HG02623 (cell line): ENCODE data around the gene DNAJC1.

ENCODE experiments used
- ATAC-seq: cut with Tn5 transposase; IDR thresholded peaks from one replicate; pipeline ENCODE4 v1.9.1; 2021; ENCODE audit warnings: moderate library complexity; ENCODE audit not compliant: unreplicated experiment

DNAJC1 gene

DNA sequence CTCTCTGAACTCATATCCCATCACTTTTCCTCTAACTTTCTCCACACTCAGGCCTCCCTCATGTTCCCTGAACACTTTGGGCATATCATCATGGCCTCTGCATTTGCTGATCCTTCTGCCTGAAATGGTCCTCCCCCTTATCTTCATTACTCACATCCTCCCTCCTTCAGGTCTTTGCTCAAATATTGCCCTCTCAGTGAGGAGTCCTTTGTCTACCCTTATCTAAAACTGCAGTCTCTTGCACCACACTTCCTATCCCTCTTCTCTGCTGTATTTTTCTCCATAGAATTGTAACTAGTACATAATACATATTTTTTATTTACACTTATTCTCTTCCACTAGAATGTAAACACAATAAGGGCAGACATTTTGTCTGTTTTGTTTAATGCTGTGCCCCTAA is 41.7 kb downstream of the DNAJC1 start:
- no peak for ATAC-seq

- no peak for ATAC-seq
Measured at GRCh38 chr10:21959998-21960397, 43.5 kb downstream of the DNAJC1 start.

GRCh38 chr10:21954690-21955089 is 48.8 kb downstream of the DNAJC1 start:
- no peak for ATAC-seq

GRCh38 chr10:21954132-21954531 is 49.4 kb downstream of the DNAJC1 start:
- no peak for ATAC-seq

DNA sequence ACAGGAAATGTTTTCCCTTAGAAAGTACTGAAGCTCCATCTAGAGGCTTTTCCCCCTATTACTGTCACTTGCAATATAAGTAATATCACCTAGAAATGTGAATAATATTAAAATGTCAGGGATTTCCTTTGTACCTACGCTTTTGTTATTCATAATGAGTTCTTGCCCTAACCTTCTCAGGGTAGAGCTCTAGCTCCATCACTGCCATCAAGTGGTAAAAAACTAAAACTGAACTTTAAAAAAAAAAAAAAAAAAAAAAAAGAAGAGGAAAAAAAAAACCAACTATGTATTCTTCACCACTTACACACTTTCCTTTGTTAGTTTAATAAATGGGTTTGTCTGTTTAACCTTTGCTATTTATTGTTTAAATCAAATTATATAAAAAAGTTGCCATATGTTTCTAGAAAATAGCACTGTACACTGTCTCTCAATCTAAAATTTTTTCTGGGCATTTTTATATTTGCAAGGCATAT is 49.9 kb downstream of the DNAJC1 start:
- no peak for ATAC-seq

DNA sequence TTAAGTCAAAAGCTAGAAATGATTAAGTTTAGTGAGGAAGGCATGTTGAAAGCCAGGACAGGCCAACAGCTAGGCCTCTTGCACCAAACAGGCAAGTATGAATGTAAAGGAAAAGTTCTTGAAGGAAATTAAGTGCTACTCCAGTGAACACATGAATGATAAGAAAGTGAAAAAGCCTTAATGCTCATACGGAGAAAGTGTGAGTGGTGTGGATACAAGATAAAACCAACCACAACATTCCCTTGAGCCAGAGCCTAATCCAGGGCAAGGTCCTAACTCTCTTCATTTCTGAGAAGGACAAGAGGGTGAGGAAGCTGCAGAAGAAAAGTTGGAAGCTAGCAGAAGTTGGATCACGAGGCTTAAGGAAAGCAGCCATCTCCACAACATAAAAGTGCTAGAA is 53.0 kb downstream of the DNAJC1 start:
- ATAC-seq, result no peak

DNA sequence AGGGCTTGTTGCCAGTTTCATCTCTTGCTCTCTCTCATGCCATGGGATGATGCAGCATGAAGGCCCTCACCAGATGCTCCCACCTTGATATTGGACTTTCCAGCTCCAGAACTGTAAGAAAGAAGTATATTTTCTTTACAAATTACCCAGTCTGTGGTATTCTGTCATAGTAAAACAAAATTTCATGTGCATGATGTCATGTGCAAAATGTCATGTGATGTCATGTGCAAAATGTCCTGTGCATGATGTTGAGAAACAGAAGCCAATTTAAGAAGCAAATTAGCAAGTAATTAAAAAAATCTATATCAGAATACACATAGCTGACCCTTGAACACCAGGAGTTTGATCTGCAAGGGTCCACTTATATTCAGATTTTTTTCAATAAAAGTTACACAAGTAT is 56.6 kb downstream of the DNAJC1 start:
- ATAC-seq, result no peak

- no peak for ATAC-seq
Measured at GRCh38 chr10:21944727-21945386, 58.7 kb downstream of the DNAJC1 start.

DNA sequence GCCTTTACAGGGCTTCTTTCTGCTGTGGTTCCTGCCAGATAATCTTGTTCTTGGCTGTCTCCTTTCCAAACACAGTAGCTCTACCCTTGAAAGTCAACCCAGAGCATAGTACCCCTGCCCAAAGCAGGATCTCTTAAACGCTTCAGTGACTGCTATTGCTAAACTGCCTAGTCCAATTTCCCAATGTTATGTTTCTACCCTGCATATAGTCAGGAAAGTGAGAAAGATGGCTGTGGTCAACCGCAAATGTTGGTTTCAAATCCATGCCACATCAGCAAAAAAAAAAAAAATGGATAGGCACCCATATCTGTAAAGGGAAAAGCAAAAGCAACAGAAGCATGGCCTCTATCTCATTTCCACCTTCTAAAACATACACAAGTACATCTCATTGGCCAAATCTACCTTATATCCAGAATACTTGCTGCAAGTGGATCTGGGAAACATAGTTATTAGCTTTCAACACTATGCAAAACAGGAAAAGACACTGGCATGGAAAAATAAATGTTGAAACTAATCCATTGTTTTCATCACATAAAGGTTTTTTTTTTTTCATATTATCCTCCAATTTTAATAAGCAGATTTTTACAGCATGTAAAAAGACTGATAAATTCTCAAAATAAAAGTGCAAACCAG is 59.8 kb downstream of the DNAJC1 start:
- no peak for ATAC-seq

DNA sequence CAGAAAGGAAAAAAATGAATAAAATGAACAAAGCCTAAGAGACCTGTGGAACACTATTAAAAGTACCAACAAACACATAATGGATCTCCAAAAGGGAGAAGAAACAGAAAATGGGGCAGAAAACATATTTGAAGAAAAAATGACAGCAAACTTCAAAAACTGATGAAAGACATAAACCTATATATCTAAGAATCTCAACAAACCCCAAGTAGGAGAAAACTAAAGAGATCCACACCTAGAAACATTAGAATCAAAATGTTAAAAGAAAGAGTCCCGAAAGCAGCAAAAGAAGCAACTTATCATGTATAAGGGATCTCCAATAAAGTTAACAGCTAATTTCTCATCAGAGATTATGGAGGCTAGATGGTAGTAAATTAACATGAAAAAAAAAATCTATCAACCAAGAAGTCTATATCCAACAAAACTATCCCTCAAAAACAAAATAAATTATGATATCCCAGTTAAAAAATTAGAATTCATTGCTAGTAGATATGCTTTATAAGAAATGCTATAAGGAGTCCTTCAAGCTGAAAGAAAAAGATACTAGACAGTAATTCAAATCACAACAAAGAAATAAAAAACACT is 68.0 kb downstream of the DNAJC1 start:
- no peak for ATAC-seq

DNA sequence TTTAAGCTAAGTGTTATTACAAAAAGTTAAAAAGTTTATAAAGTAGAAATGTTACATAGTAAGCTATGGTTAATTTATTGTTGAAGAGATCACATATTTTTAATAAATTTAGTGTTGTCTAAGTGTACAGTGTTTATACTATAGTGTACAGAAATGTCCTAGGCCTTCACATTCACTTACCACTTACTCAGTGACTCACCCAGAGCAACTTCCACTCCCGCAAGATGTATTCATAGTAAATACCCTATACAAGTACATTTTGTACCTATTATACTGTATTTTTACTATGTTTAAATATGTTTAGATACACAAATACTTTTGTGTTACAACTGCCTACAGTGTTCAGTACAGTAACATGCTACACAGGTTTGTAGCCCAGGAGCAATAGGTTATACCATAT is 69.2 kb downstream of the DNAJC1 start:
- ATAC-seq, result no peak

GRCh38 chr10:21929070-21929469 is 74.5 kb downstream of the DNAJC1 start:
- ATAC-seq, result no peak

DNA sequence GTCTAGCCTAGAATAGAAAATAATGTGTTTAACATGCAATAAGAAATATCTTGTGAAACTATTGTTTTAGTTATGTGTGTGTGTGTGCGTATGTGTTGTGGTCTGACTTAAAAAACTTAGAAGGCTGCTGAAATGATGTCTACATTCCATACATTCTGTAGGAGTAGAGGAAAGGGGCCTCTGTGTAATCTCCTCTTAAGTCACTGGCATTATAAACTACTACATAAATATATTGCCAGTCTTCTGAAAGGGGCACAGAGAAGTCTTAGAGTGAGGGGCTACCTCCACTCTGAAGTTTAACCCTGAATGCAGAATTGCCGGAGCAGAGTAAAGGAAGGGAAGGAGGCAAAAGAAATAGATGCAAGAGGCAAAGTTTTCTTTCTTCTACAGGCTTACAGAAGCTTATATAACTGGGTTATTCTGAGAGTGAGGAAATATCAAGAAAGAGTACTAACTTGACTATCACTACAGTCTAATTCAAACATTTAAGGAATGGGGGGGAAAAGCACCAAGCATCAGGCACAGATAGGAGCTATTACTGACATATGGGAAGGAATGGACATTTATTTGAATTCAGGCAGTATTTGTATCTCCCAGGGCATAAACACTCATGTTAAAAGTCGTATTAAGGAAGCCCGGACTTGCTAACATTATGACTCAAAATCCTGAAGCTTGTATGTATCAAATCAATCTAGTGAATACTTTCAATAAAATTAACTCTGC is 75.7 kb downstream of the DNAJC1 start:
- no peak for ATAC-seq

DNA sequence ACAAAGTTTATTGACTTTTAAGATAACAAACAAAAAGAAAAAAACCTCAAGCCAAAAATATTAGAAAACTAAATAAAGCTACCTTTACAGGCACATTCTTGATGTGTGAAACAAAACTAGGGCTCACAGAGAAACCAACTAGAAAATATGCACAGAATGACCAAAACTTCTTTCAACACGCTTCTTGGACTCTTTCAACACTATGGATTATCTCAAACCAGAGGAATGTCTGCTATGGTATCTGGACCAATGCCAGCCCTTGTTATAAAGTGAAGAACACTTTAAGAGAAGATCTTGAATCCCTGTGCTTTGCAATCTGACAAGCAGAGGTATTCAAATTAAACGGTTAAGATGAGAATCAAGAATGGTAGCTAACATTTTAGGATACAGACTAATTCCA is 76.6 kb downstream of the DNAJC1 start:
- ATAC-seq, result no peak

DNA sequence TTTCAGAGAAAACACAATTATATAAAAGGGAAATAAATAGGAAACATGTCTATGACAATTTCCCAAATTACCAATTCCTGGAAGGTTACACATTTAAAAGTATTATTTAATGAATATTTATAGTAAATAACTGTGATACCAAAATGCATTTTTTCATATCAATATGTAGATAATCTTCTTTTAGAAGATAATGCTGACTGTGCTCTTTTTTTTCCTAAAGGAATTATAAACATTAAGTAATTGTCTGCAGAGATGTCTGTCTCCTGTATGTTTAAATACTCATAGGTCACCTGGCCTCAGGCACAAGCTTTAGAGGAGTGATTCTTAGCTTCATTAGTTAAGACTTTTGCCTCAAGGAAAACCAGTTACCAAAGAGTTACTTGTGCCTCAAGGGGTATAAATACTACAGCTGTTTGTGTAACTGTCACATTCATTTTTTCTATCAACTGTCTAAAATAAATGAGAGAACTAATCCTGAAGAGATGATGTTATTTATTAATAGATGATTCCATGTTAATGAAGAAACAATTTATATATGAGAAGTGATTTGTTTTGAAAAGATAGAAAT is 77.1 kb downstream of the DNAJC1 start:
- ATAC-seq, result no peak

GRCh38 chr10:21925851-21926250 is 77.7 kb downstream of the DNAJC1 start:
- ATAC-seq, result no peak

DNA sequence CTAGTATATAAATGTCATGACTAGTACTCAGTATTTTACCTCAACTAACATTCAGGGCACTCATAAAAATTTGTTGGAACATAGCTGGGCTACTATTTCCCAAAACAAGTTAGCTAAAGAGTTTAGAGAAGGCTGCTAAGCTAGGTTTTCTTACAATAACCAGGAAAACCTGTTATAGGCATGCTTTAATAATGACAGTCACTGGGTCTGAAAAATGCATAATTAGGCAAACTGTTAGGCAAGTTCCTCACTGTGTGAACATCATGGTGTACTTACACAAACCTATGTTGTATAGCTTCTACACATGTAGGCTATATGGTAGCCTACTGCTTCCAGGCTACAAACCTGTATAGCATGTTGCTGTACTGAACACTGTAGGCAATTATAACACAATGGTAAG is 79.0 kb downstream of the DNAJC1 start:
- no peak for ATAC-seq

DNA sequence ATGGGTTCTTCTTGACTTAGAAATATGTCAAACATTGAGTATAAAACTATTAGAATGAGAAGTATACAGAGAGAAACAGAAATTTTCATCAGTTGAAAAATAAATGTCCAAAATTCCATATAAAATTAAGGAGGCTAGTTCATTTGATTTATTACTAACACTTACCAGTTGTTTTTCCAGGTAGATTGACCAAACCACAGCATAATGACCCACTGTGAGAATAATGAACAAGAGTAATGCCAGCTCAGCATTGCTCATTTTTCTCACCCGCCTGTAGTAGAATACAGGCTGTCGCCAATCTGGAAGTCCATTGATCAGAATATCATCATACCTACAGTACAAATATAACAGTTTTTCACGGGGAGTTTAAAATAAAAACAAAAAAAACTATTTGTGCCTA is 82.9 kb downstream of the DNAJC1 start:
- ATAC-seq, result no peak

DNA sequence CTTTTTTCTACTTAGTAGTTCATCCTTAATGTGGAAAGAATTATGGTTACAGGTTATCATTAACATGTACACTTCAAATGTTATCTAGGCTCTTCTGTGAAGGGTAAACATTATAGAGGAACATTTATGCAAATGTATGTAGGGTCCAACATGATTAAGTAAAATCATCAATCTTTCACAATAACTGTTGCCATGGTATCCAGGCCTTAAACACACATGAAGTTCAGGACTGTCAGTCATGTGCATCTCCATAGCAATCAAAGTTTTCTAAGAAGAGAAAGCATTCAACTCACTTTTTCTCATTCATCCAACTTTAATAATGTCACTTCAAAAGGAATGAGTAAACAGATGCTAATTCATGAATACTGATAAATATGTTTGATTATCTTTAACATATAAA is 83.6 kb downstream of the DNAJC1 start:
- no peak for ATAC-seq

GRCh38 chr10:21919117-21919516 is 84.4 kb downstream of the DNAJC1 start:
- no peak for ATAC-seq

DNA sequence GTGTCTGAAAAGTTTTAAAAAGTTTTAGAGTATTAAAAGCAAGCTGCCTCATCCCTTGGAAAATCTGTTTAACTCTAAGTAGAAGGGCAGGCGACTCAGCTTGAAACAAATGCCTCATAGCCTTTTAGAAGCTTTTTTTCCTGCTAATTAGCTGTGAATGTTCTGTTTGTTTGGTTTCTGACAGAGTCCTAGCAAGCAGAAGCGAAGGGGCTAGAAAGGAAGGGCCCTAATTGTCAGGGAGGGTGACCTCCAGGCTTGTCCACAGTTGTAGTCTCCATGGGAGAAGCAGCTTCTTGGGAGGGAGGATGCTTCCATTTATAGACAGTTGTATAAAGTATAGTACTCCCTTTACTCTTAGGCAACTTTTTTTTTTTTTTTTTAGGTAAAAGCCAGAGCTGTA is 90.9 kb downstream of the DNAJC1 start:
- no peak for ATAC-seq

DNA sequence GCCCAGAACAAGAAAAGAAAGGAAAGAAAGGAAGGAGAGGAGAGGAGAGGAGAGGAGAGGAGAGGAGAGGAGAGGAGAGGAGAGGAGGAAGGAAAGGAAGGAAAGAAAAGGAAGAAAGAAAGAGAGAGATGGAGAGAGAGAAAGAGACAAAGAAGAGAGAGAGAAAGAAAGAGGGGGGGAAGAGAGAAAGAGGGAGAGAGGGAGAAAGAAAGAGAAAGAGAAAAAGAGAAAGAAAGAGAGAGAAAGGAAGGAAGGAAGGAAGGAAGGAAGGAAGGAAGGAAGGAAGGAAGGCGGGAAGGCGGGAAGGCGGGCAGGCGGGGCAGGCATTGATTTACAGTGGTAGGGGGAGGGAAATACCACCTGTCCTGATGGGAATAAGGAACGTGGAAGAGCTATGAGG is 92.7 kb downstream of the DNAJC1 start:
- no peak for ATAC-seq
